Measurements from ENCODE around the gene AOC2. TPM values are rescaled to one million over a fixed set of nuclear protein-coding genes. Genes with fewer than 3 reads are reported as not detected.
"Not testable (repeated sequence)": the region's sequence is repeated elsewhere in the genome, so short reads cannot be mapped to it uniquely, and the experiment has no call there.

The AOC2 gene
- total and polyA plus RNA-seq, 2 donors (not counting 1 experiment from before 2014, with no cell fraction given): 0.12 to 0.33 TPM

DNA sequence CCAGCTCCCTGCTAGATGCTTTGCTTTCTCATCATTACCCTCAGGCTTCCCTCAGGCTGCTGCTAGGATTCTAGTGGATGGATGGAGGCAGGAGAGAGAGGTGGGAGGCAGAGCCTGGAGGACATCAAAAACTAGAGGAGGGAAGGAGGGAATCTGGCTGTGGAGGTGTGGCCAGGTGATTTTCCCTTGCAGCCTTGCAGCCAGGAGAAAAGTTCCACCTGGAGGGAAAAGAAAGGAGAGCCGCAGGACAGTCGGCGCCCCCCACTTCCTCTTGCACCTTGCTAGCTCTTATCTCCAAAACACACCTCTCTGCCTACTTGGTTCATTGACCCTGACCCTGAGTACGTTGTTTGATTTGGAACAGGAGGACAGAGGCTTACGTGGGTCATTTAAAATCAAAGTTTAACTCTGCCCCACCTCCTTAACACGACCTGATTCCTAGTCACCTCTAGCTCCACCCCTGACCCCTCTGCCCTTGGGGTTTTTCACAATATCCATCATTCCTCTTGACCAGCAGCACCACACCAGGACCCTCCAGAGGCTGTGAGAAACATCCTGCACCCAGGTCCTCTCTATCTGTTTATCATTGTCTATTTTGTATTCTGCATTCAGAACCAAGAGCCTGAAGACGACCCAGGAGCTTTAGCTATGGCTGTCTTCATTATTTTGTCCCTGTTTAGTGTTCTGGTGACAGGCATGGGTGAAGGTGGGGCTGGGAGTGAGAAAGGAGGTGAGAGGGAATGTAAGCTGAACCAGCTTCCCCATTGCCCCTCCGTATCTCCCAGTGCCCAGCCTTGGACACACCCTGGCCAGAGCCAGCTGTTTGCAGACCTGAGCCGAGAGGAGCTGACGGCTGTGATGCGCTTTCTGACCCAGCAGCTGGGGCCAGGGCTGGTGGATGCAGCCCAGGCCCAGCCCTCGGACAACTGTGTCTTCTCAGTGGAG is 22.5 kb downstream of the AOC2 start:
- TF ChIP-seq EZH2 (IDR thresholded peaks at IDR 0.05; ENCODE audit: low read length, missing control alignments): no peak
- TF ChIP-seq, protein P1, sequence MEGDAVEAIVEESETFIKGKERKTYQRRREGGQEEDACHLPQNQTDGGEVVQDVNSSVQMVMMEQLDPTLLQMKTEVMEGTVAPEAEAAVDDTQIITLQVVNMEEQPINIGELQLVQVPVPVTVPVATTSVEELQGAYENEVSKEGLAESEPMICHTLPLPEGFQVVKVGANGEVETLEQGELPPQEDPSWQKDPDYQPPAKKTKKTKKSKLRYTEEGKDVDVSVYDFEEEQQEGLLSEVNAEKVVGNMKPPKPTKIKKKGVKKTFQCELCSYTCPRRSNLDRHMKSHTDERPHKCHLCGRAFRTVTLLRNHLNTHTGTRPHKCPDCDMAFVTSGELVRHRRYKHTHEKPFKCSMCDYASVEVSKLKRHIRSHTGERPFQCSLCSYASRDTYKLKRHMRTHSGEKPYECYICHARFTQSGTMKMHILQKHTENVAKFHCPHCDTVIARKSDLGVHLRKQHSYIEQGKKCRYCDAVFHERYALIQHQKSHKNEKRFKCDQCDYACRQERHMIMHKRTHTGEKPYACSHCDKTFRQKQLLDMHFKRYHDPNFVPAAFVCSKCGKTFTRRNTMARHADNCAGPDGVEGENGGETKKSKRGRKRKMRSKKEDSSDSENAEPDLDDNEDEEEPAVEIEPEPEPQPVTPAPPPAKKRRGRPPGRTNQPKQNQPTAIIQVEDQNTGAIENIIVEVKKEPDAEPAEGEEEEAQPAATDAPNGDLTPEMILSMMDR (conservative IDR thresholded peaks at IDR 0.05 in 1 of 2, IDR thresholded peaks at IDR 0.05 in 1 of 2; ENCODE audit: low read depth in 1 of 2, low read length in 2 of 2): no peak
- H3K36me3 ChIP-seq (ENCODE audit: control insufficient read depth, insufficient read depth, low read length): no peaks in the 10 kb centered on the region
- no peak for DNase-seq (ENCODE audit: low read depth in 2 of 2)
- no peak overlapping the region for H3K27ac ChIP-seq (ENCODE audit: insufficient read depth, low read length)
- H3K9ac ChIP-seq (ENCODE audit: insufficient read depth, low read length): no peak overlapping the region
- no peak overlapping the region for H3K4me2 ChIP-seq (ENCODE audit: extremely low read depth, insufficient read depth, low read length)
- H3K4me3 ChIP-seq (replicated peaks in 1 of 4; ENCODE audit: control extremely low read depth in 1 of 4, insufficient read depth in 1 of 4, low read depth in 3 of 4, low read length in 4 of 4): no peak overlapping the region
- no peak overlapping the region for H2AFZ ChIP-seq (ENCODE audit: low read length)
- no peaks in the 10 kb centered on the region for H3K9me3 ChIP-seq (ENCODE audit: control insufficient read depth, insufficient read depth, low read depth, low read length)
- peaks cover 4% of the 10 kb centered on the region for H3K4me1 ChIP-seq (ENCODE audit: control insufficient read depth, extremely low read depth, insufficient read depth, low read length)
- H3K79me2 ChIP-seq (ENCODE audit: control insufficient read depth, insufficient read depth, low read length): no peaks in the 10 kb centered on the region
- no peaks in the 10 kb centered on the region for H4K20me1 ChIP-seq (ENCODE audit: control insufficient read depth, extremely low read depth, insufficient read depth, low read length)
- no peaks in the 10 kb centered on the region for H3K27me3 ChIP-seq (ENCODE audit: control insufficient read depth, insufficient read depth, low read length)

DNA sequence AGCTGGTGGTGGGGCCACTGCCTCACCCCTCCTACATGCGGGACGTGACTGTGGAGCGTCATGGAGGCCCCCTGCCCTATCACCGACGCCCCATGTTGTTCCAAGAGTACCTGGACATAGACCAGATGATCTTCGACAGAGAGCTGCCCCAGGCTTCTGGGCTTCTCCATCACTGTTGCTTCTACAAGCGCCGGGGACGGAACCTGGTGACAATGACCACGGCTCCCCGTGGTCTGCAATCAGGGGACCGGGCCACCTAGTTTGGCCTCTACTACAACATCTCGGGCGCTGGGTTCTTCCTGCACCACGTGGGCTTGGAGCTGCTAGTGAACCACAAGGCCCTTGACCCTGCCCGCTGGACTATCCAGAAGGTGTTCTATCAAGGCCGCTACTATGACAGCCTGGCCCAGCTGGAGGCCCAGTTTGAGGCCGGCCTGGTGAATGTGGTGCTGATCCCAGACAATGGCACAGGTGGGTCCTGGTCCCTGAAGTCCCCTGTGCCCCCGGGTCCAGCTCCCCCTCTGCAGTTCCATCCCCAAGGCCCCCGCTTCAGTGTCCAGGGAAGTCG is 23.4 kb downstream of the AOC2 start:
- not testable (repeated sequence) for H3K9me3 ChIP-seq (ENCODE audit: control insufficient read depth, insufficient read depth, low read depth, low read length); H3K27me3 ChIP-seq (ENCODE audit: control insufficient read depth, insufficient read depth, low read length); H3K4me1 ChIP-seq (ENCODE audit: control insufficient read depth, extremely low read depth, insufficient read depth, low read length); H3K36me3 ChIP-seq (ENCODE audit: control insufficient read depth, insufficient read depth, low read length); H3K9ac ChIP-seq (ENCODE audit: insufficient read depth, low read length); H3K4me3 ChIP-seq (replicated peaks in 1 of 4; ENCODE audit: control extremely low read depth in 1 of 4, insufficient read depth in 1 of 4, low read depth in 3 of 4, low read length in 4 of 4); H3K27ac ChIP-seq (ENCODE audit: insufficient read depth, low read length); H2AFZ ChIP-seq (ENCODE audit: low read length); H3K4me2 ChIP-seq (ENCODE audit: extremely low read depth, insufficient read depth, low read length); H4K20me1 ChIP-seq (ENCODE audit: control insufficient read depth, extremely low read depth, insufficient read depth, low read length); DNase-seq (ENCODE audit: low read depth in 2 of 2); H3K79me2 ChIP-seq (ENCODE audit: control insufficient read depth, insufficient read depth, low read length)

DNA sequence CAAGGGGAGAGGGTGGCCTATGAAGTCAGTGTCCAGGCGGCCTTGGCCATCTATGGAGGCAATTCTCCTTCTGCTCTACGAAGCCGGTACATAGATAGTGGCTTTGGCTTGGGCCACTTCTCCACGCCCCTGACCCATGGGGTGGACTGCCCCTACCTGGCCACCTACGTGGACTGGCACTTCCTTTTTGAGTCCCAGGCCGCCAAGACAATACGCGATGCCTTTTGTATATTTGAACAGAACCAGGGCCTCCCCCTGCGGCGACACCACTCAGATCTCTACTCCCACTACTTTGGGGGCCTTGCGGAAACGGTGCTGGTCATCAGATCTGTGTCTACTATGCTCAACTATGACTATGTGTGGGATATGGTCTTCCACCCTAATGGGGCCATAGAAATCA is 24.0 kb downstream of the AOC2 start:
- Histone ChIP-seq H3K4me2 (ENCODE audit: extremely low read depth, insufficient read depth, low read length) (no peak overlapping the region), H3K36me3 (ENCODE audit: control insufficient read depth, insufficient read depth, low read length) (no peaks in the 10 kb centered on the region), H4K20me1 (ENCODE audit: control insufficient read depth, extremely low read depth, insufficient read depth, low read length) (no peaks in the 10 kb centered on the region), H3K4me1 (ENCODE audit: control insufficient read depth, extremely low read depth, insufficient read depth, low read length) (peaks cover 4% of the 10 kb centered on the region), H2AFZ (ENCODE audit: low read length) (no peak overlapping the region), H3K9me3 (ENCODE audit: control insufficient read depth, insufficient read depth, low read depth, low read length) (no peaks in the 10 kb centered on the region), H3K4me3 (replicated peaks in 1 of 4; ENCODE audit: control extremely low read depth in 1 of 4, insufficient read depth in 1 of 4, low read depth in 3 of 4, low read length in 4 of 4) (no peak overlapping the region), H3K27ac (ENCODE audit: insufficient read depth, low read length) (no peak overlapping the region), H3K9ac (ENCODE audit: insufficient read depth, low read length) (no peak overlapping the region), H3K79me2 (ENCODE audit: control insufficient read depth, insufficient read depth, low read length) (no peaks in the 10 kb centered on the region), H3K27me3 (ENCODE audit: control insufficient read depth, insufficient read depth, low read length) (no peaks in the 10 kb centered on the region)
- TF ChIP-seq EZH2 (IDR thresholded peaks at IDR 0.05; ENCODE audit: low read length, missing control alignments): no peak
- TF ChIP-seq, protein P1 (conservative IDR thresholded peaks at IDR 0.05 in 1 of 2, IDR thresholded peaks at IDR 0.05 in 1 of 2; ENCODE audit: low read depth in 1 of 2, low read length in 2 of 2): no peak
- no peak for DNase-seq (ENCODE audit: low read depth in 2 of 2)

All from fibroblast of lung (primary cell).